IMR-90 (cell line): ENCODE results near the gene DSCAML1. TPM values are rescaled to one million over a fixed set of nuclear protein-coding genes. Genes with fewer than 3 reads are reported as not detected.

ENCODE experiments used
- ATAC-seq: fragments of 200-7000 bp; cut with Tn5 transposase; 2 replicates; pipeline ENCODE4 v1.9.1; 2020; ENCODE audit warnings: low read depth, mild to moderate bottlenecking, moderate library complexity
- BruUV-seq: library from RNA; stranded (reverse); fragments of 400-500 nt; replicated peaks from 2 replicates; lab custom pipeline; 2021; lab: Mats Ljungman, UMichigan
- CTCF ChIA-PET: fragments of 300-600 bp; formaldehyde crosslinking; extraction: SDS; loops from one replicate; lab custom pipeline; 2021; ENCODE audit warnings: antibody characterized with exemption; lab: Yijun Ruan, JAX
- POLR2A ChIA-PET: fragments of 300-600 bp; sonication (Branson Sonifier 250); formaldehyde crosslinking; loops from one replicate; lab custom pipeline; 2022; ENCODE audit warnings: antibody characterized with exemption; ENCODE audit not compliant: unreplicated experiment; lab: Charles Lee
- DNase-seq: peaks from one replicate; pipeline ENCODE4 v3.0.0; 2013
- H2AFZ ChIP-seq: replicated peaks from 2 replicates; pipeline ENCODE3; 2013; ENCODE audit warnings: low read length, mild to moderate bottlenecking; ENCODE audit not compliant: poor library complexity
- H2AK5ac ChIP-seq: 2 replicates; pipeline ENCODE4 v1.6.1; 2013; ENCODE audit warnings: low read depth, low read length, inconsistent platforms
- H2AK9ac ChIP-seq: replicated peaks from 2 replicates; pipeline ENCODE3; 2013; ENCODE audit warnings: mild to moderate bottlenecking, low read depth, low read length, moderate library complexity; ENCODE audit not compliant: poor library complexity
- H2BK120ac ChIP-seq: 2 replicates; pipeline ENCODE4 v1.6.1; 2013; ENCODE audit warnings: low read depth, low read length, inconsistent platforms
- H2BK15ac ChIP-seq: 3 replicates; pipeline ENCODE4 v1.6.1; 2013; ENCODE audit warnings: low read depth, low read length, inconsistent platforms
- H2BK20ac ChIP-seq: 2 replicates; pipeline ENCODE4 v1.6.1; 2013; ENCODE audit warnings: low read depth, mild to moderate bottlenecking, inconsistent platforms, low read length, moderate library complexity
- H2BK5ac ChIP-seq: 2 replicates; pipeline ENCODE4 v1.6.1; 2013; ENCODE audit warnings: mild to moderate bottlenecking, low read depth, low read length, inconsistent platforms; ENCODE audit not compliant: poor library complexity, severe bottlenecking
- H3K14ac ChIP-seq: replicated peaks from 2 replicates; pipeline ENCODE4 v1.6.1; 2013; ENCODE audit warnings: low read depth, low read length, inconsistent platforms
- H3K18ac ChIP-seq: 2 replicates; pipeline ENCODE4 v1.6.1; 2013; ENCODE audit warnings: low read depth, low read length, control low read depth
- H3K23ac ChIP-seq: 2 replicates; pipeline ENCODE4 v1.6.1; 2013; ENCODE audit warnings: low read depth, low read length, inconsistent platforms
- H3K27ac ChIP-seq: 2 replicates; pipeline ENCODE4 v1.5.1; 2013; ENCODE audit warnings: mild to moderate bottlenecking, control low read depth, low read length; ENCODE audit not compliant: insufficient read depth
- H3K27me3 ChIP-seq: 2 replicates; pipeline ENCODE4 v1.6.1; 2013; ENCODE audit warnings: low read length; ENCODE audit not compliant: control insufficient read depth, insufficient read depth
- H3K36me3 ChIP-seq: 2 replicates; pipeline ENCODE4 v1.6.1; 2013; ENCODE audit warnings: low read length, mixed read lengths; ENCODE audit not compliant: control insufficient read depth, insufficient read depth
- H3K4ac ChIP-seq: 2 replicates; pipeline ENCODE4 v1.6.1; 2013; ENCODE audit warnings: low read depth, low read length, inconsistent platforms
- H3K4me1 ChIP-seq: 2 replicates; pipeline ENCODE4 v1.6.1; 2013; ENCODE audit warnings: low read length, mixed read lengths; ENCODE audit not compliant: control insufficient read depth, insufficient read depth
- H3K4me2 ChIP-seq: 2 replicates; pipeline ENCODE4 v1.6.1; 2013; ENCODE audit warnings: low read depth, mild to moderate bottlenecking, control low read depth, low read length, moderate library complexity
- H3K4me3 ChIP-seq: 2 replicates; pipeline ENCODE4 v1.5.1; 2013; ENCODE audit warnings: low read depth, mild to moderate bottlenecking, control low read depth, low read length, moderate library complexity; ENCODE audit not compliant: insufficient read depth
- H3K56ac ChIP-seq: 2 replicates; pipeline ENCODE4 v1.6.1; 2013; ENCODE audit warnings: low read length, inconsistent platforms; ENCODE audit not compliant: insufficient read depth; ENCODE audit errors: extremely low read depth
- H3K79me1 ChIP-seq, 2 experiments: 2 replicates each; pipeline ENCODE4 v1.6.1; 2013; ENCODE audit warnings: low read length in 2 of 2, inconsistent platforms in 1 of 2, low read depth in 1 of 2
- H3K9ac ChIP-seq: 2 replicates; pipeline ENCODE4 v1.6.1; 2013; ENCODE audit warnings: low read depth, low read length, control low read depth
- H3K9me1 ChIP-seq: 2 replicates; pipeline ENCODE4 v1.6.1; 2013; ENCODE audit warnings: low read length, inconsistent platforms; ENCODE audit not compliant: insufficient read depth
- H3K9me3 ChIP-seq: 2 replicates; pipeline ENCODE4 v1.6.1; 2013; ENCODE audit warnings: low read length; ENCODE audit not compliant: control insufficient read depth, insufficient read depth
- H4K20me1 ChIP-seq: 2 replicates; pipeline ENCODE4 v1.6.1; 2013; ENCODE audit warnings: low read length, inconsistent platforms; ENCODE audit not compliant: insufficient read depth
- H4K5ac ChIP-seq: 2 replicates; pipeline ENCODE4 v1.6.1; 2013; ENCODE audit warnings: mild to moderate bottlenecking, low read depth, low read length, control low read depth
- H4K8ac ChIP-seq, 2 experiments: 2 replicates each; pipeline ENCODE4 v1.6.1; 2013; ENCODE audit warnings: low read depth in 2 of 2, low read length in 2 of 2, control low read depth in 1 of 2, inconsistent platforms in 1 of 2
- H4K91ac ChIP-seq: 2 replicates; pipeline ENCODE4 v1.6.1; 2013; ENCODE audit warnings: low read depth, low read length, inconsistent platforms; ENCODE audit not compliant: insufficient read depth
- CEBPB ChIP-seq: IDR thresholded peaks from 2 replicates; pipeline ENCODE4 v1.6.1; 2012; ENCODE audit warnings: low read depth, low read length, improper control_type of control experiment
- CHD1 ChIP-seq: IDR thresholded peaks from 2 replicates; pipeline ENCODE4 v1.6.1; 2012; ENCODE audit warnings: low read depth, low read length, improper control_type of control experiment
- MAZ ChIP-seq: IDR thresholded peaks from 2 replicates; pipeline ENCODE4 v1.6.1; 2012; ENCODE audit warnings: low read depth, mild to moderate bottlenecking, low read length, improper control_type of control experiment, moderate library complexity, borderline replicate concordance
- POLR2A ChIP-seq: IDR thresholded peaks from 2 replicates; pipeline ENCODE4 v1.6.1; 2012; ENCODE audit warnings: mild to moderate bottlenecking, low read depth, low read length
- RCOR1 ChIP-seq: IDR thresholded peaks from 2 replicates; pipeline ENCODE4 v1.6.1; 2012; ENCODE audit warnings: mild to moderate bottlenecking, low read length, improper control_type of control experiment; ENCODE audit not compliant: insufficient replicate concordance
- SMC3 ChIP-seq: fragments of 150-350 bp; IDR thresholded peaks from 2 replicates; pipeline ENCODE4 v1.6.1; 2016; ENCODE audit warnings: low read depth, mild to moderate bottlenecking, antibody characterized with exemption, low read length, moderate library complexity
- WGBS, 2 experiments: methylation state at CpG; one replicate each; pipeline versions ENCODE4 v1.1.5 to v1.1.7; 2013; ENCODE audit warnings: missing lambda C conversion rate in 2 of 2; ENCODE audit not compliant: insufficient read length in 1 of 2; ENCODE audit errors: extremely low coverage in 2 of 2; 5-methylcytosine and 5-hydroxymethylcytosine counted together
- dilution Hi-C: fragments of 300-500 bp; cut with HindIII; formaldehyde crosslinking; loops from one replicate; pipeline ENCODE4 v1.14.3; 2018; ENCODE audit warnings: low sequenced_read_pairs; ENCODE audit not compliant: unreplicated experiment
- in situ Hi-C: fragments of 300-500 bp; cut with MboI; formaldehyde crosslinking; loops from 3 replicates; pipeline ENCODE4 v1.14.3; 2019; ENCODE audit warnings: low sequenced_read_pairs, inconsistent platforms, mixed read lengths
- intact Hi-C: fragments of 100-400 bp; cut with micrococcal nuclease; formaldehyde crosslinking; loops from 2 replicates; pipeline ENCODE4 v1.10.0; 2022
- polyA plus RNA-seq, 3 experiments: library from polyadenylated mRNA; depleted of rRNA; stranded (reverse); fragments of >200 nt; gene quantifications; 2 replicates each; pipeline ENCODE4 v1.2.3, GENCODE V29; 2012; ENCODE audit warnings: low replicate concordance in 1 of 3
- total RNA-seq: library from RNA; depleted of rRNA; stranded (reverse); fragments of >200 nt; gene quantifications from 2 replicates; pipeline ENCODE4 v1.2.3, GENCODE V29; 2012
- TF ChIP-seq, protein P1 (sequence below): fragments of 150-350 bp; IDR thresholded peaks from 2 replicates; pipeline ENCODE4 v1.6.1; 2016; ENCODE audit warnings: low read depth, mild to moderate bottlenecking, low read length, moderate library complexity, borderline replicate concordance
- TF ChIP-seq, protein P2 (sequence below): fragments of 150-350 bp; IDR thresholded peaks from 2 replicates; pipeline ENCODE4 v1.6.1; 2017; ENCODE audit warnings: mild to moderate bottlenecking, antibody characterized with exemption, low read length, low read depth

Gene DSCAML1
- total and polyA plus RNA-seq, 2 of the 4 experiments (the other 2 are of a cell fraction), result not detected

DNA sequence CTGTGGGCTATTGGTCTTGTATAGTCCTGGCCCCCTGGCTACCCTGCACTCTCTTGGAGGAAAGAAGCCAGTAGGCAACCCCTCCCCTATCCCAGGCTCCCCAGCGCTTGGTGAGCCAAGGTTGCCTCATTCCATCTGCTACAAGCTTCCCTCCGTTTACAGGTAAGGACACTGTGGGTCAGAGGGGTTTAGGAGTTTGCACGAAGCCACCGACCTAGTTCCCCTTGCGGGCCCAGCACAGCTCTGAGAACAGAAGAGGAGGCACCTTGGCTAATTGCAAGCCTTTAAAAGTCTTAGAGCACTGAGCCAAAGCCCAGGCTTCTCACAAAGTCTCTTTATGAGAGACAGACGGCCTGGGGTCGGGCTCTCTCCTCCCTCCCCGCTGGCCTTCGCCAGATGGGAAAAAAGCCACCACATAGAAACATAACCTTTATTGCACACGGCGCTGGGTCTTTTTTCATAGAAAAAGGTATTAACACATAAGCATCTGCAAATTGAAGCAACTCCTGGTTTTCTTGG lies 369.6 kb downstream of the DSCAML1 start:
- H3K36me3 ChIP-seq, result no peaks in the 10 kb centered on the region
- H3K56ac ChIP-seq, result no peak overlapping the region
- ChIA-PET POLR2A (no interaction called here), CTCF (interaction anchor here (2.7 kb wide), 1 partner anchor 17 kb away, joined by 16 read pairs; no protein-coding TSS in a partner anchor)
- H2BK120ac ChIP-seq, result no peak overlapping the region
- no peak overlapping the region for H2AFZ ChIP-seq
- ATAC-seq, result no peak
- in situ Hi-C loops (no loop called here), dilution Hi-C loops (no loop called here), intact Hi-C loops (loop anchor here (2.0 kb wide), 1 partner anchor 519 kb away; no protein-coding TSS in a partner anchor)
- no peak overlapping the region for H2AK9ac ChIP-seq
- no peak overlapping the region for H3K4me2 ChIP-seq
- no TSS peak for BruUV-seq
- H3K79me1 ChIP-seq, result no peaks in the 10 kb centered on the region
- TF ChIP-seq MAZ, result no peak
- TF ChIP-seq CEBPB, result no peak
- no peak for TF ChIP-seq RCOR1
- TF ChIP-seq, protein P1, sequence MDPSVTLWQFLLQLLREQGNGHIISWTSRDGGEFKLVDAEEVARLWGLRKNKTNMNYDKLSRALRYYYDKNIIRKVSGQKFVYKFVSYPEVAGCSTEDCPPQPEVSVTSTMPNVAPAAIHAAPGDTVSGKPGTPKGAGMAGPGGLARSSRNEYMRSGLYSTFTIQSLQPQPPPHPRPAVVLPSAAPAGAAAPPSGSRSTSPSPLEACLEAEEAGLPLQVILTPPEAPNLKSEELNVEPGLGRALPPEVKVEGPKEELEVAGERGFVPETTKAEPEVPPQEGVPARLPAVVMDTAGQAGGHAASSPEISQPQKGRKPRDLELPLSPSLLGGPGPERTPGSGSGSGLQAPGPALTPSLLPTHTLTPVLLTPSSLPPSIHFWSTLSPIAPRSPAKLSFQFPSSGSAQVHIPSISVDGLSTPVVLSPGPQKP, result no peak
- TF ChIP-seq, protein P2, sequence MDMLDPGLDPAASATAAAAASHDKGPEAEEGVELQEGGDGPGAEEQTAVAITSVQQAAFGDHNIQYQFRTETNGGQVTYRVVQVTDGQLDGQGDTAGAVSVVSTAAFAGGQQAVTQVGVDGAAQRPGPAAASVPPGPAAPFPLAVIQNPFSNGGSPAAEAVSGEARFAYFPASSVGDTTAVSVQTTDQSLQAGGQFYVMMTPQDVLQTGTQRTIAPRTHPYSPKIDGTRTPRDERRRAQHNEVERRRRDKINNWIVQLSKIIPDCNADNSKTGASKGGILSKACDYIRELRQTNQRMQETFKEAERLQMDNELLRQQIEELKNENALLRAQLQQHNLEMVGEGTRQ, result no peak
- no peak for TF ChIP-seq POLR2A
- no peak for TF ChIP-seq CHD1
- no peak for TF ChIP-seq SMC3
- 51% methylated on average over 2 of the region's 11 CpGs; no CpG with 5 or more reads in 1 of the 2 experiments for WGBS, 2 experiments
- H3K14ac ChIP-seq, result no peak overlapping the region
- H3K4me3 ChIP-seq, result no peak overlapping the region
- H3K9me3 ChIP-seq, result no peaks in the 10 kb centered on the region
- no peak overlapping the region for H3K18ac ChIP-seq
- H3K23ac ChIP-seq, result no peak overlapping the region
- no peaks in the 10 kb centered on the region for H3K4me1 ChIP-seq
- no peak overlapping the region for H2BK5ac ChIP-seq
- no peak overlapping the region for H2BK15ac ChIP-seq
- no peak overlapping the region for H4K5ac ChIP-seq
- no peak overlapping the region for H3K27ac ChIP-seq
- no peak for DNase-seq
- no peak overlapping the region for H4K8ac ChIP-seq
- no peak overlapping the region for H3K9ac ChIP-seq
- no peaks in the 10 kb centered on the region for H3K9me1 ChIP-seq
- H2BK20ac ChIP-seq, result no peak overlapping the region
- H3K4ac ChIP-seq, result no peak overlapping the region
- no peaks in the 10 kb centered on the region for H4K20me1 ChIP-seq
- H4K91ac ChIP-seq, result no peak overlapping the region
- peaks cover 25% of the 10 kb centered on the region for H3K27me3 ChIP-seq
- H2AK5ac ChIP-seq, result no peak overlapping the region
